Measurements from ENCODE around the gene DUOX1. TPM values are rescaled to one million over a fixed set of nuclear protein-coding genes. Genes with fewer than 3 reads are reported as not detected.

DUOX1 gene
- total and polyA plus RNA-seq, 2 of the 13 experiments (the other 11 are each of a cell fraction or from before 2014, with no cell fraction given), result 0.03 TPM; not detected in 1

GRCh38 chr15:45198337-45199135 is 68.7 kb downstream of the DUOX1 start (continued):
- 0 out of 2 replicates have a peak, but pooled peaks have one; percentile 40 for TF ChIP-seq ZNF609 (CRISPR knock-in tag; IDR thresholded peaks at IDR 0.05; ENCODE audit: borderline replicate concordance)
- peak; percentile 98; the same call in 1 of the 2 replicates for TF ChIP-seq ZNF614 (CRISPR knock-in tag; IDR thresholded peaks at IDR 0.05; ENCODE audit: borderline replicate concordance)
- TF ChIP-seq GATAD1 (CRISPR knock-in tag; IDR thresholded peaks at IDR 0.05), result no peak; the same call in 1 of the 2 replicates
- peak; percentile 90; the same call in 1 of the 2 replicates for TF ChIP-seq ZNF33A (CRISPR knock-in tag; IDR thresholded peaks at IDR 0.05; ENCODE audit: borderline replicate concordance)
- peak; percentile 67; the same call in 1 of the 2 replicates for TF ChIP-seq ZNF792 (CRISPR knock-in tag; IDR thresholded peaks at IDR 0.05)
- TF ChIP-seq DMAP1 (CRISPR knock-in tag; IDR thresholded peaks at IDR 0.05), result peak; percentile 51
- TF ChIP-seq KDM6A (CRISPR knock-in tag; IDR thresholded peaks at IDR 0.05; ENCODE audit: low read depth), result no peak
- TF ChIP-seq NR3C1 (CRISPR knock-in tag; IDR thresholded peaks at IDR 0.05), result no peak
- no peak for TF ChIP-seq ZNF30 (CRISPR knock-in tag; IDR thresholded peaks at IDR 0.05)
- TF ChIP-seq ISL2 (CRISPR knock-in tag; IDR thresholded peaks at IDR 0.05), result peak; percentile 55; the same call in 1 of the 2 replicates
- TF ChIP-seq RFXAP (CRISPR knock-in tag; IDR thresholded peaks at IDR 0.05; ENCODE audit: borderline replicate concordance), result peak; percentile 60; the same call in 1 of the 2 replicates
- peak; percentile 50; the same call in 1 of the 2 replicates for TF ChIP-seq ZNF772 (CRISPR knock-in tag; IDR thresholded peaks at IDR 0.05)
- peak; percentile 69; the same call in 2 of the 3 replicates for TF ChIP-seq MXI1 (IDR thresholded peaks at IDR 0.05; ENCODE audit: borderline replicate concordance, low read depth, low read length)
- TF ChIP-seq SIN3A (IDR thresholded peaks at IDR 0.05; ENCODE audit: borderline replicate concordance, low read depth, low read length), result peak; percentile 80; the same call in 1 of the 2 replicates
- peak; percentile 39; the same call in 1 of the 2 replicates for TF ChIP-seq FOXP4 (CRISPR knock-in tag; IDR thresholded peaks at IDR 0.05)
- TF ChIP-seq E2F1 (CRISPR knock-in tag; IDR thresholded peaks at IDR 0.05), result no peak
- peak; percentile 67; the same call in 1 of the 2 replicates for TF ChIP-seq ZNF350 (CRISPR knock-in tag; IDR thresholded peaks at IDR 0.05; ENCODE audit: borderline replicate concordance, low read depth)
